Activated naive CD4-positive, alpha-beta T cell (primary cell): ENCODE results near the gene LRRC74B.
A peak's percentile ranks its signal among the peaks of the same experiment; 100 is the strongest.

Experiments
- DNase-seq, 4 experiments: peaks; one replicate each; lab custom pipeline; 2025; lab: John Stamatoyannopoulos, UW

LRRC74B gene

DNA sequence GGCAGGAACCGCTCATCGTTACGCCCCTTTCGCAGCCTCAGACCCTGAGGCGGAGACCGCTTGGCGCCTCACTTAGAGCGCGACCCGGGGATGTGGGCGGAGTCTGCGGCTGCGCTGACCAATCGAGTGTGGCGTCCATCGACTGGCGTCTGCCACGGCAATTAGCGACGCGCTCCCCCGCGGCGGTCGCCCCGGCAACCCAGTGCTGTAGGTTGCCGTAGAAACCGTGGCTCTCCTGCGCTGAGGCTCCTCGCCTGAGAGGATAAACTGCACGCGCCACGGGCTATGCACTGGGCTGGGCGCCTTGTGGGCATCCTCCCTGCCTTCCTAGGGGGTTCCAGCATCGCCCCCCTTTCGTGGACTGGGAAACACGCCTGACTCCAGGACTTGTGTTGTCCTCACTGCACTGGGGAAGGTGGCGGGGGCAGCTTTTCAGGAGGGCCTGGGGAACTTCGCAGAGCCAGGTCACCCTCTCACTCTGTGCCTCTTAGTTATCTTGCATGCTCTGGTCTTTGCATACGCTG is 31.5 kb upstream of the LRRC74B start:
- DNase-seq: peak; percentile 38 to 76 (median 58)

DNA sequence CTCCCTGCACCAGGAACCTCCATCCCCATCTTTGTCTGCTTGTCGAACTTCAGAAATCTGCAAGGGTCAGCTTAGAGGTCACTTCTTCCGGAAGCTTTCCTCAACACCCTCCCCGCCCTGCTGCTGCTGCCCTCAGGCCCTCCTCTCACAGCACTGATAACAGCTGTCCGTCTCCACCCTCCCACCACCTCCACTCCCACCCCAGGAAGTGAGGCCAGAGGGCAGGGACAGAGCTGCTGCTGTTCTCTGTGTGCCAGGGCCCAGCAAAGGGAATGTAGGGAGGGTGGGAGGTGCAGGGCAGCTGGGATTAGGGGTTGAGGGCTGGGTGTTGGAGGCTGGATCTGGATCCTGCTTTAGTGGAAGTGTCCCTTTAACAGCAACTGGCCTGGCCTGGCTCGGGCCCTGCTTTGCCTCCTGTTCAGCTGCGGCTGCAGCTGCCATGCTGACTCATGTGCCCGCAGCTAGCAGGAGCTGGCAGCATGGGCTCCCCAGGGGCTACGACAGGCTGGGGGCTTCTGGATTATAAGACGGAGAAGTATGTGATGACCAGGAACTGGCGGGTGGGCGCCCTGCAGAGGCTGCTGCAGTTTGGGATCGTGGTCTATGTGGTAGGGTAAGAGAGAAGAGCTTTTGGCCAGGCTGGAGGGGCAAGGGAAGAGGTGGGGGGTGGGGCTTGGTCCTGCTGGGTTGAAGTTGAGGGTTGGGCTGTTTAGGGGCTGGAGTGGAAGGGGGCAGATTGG is 30.9 kb upstream of the LRRC74B start, which contains the start of gene P2RX6:
TSS of gene P2RX6 (plus strand) at position 440 of the 740 bp plus-strand sequence. CDS start at position 450, 10 bp downstream.
- no peak for DNase-seq

DNA sequence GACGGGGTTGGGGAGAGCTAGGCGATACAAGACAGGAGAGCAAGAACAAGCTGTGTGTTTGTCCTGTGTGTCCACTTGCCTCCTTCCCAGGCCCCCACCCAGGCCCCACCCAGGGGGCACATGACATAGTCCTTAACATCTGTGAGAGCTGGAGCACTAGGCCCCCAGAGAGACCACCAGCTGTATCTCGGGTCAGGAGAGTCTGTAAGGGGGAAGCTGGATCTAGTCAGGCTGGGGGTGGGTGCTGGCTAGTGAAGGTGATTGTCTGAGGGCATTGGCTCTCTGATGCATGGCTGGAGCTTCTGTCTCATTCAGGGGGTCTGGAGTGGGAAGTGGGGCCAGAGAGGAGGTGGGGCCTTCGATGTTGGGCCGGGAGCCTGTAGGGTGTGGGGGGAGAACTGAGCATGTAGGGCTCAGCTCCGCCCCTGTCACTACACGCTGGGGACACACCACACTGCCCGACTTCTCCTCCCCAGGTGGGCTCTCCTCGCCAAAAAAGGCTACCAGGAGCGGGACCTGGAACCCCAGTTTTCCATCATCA is 30.2 kb upstream of the LRRC74B start:
- DNase-seq: no peak

DNA sequence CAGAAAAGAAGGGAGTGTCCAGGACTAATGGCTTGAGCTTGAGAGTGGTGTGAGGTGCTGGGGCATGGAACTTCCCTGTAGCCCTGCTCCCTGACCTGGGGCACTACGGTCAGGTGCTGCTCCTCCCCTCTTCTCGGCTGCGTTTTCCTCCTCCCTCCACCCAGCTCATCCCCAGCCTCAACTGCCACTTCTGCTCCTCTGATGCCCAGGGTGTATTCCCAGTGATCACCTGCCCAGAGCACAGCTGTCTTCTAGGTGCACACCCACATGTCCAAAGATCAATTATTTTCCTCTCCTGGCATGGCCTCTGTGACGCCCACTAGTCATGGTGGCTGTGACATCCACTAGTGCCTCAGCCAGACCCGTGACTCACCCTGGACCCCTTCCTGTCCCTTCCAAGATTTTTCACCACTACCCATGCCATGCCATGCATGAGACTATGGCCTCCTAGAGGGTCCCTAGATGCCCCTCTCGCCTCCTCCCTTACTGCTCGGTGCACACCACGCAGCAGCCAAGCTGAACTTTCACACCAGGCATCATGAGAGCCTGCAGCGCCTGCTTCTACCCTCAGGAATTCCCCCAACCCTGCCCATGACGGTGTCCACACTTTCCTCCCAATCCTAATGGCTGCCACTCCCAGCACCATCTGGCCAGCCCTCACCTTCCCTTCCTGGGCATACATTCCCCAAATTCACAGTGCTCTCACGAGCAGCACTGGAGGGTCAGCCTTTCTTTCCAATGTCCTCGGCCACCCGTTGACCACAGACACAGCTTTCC is 28.9 kb upstream of the LRRC74B start:
- DNase-seq: no peak

DNA sequence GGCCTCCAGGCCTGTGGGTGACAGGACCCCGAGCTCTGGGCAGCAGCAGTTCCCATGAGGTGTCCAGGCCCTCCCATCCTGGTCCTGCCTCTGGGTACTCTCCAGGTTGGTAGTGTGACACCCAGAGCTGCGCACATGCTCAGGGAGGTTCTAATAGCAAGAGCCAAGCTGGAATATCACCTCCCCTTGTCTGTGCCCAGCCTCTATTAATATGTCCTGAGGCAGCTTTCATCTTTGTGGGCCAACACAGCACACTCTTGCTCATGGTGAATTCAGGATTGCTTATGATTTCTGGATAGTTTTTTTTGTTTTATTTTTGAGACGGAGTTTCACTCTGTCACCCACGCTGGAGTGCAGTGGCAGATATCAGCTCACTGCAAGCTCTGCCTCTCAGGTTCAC is 27.4 kb upstream of the LRRC74B start:
- no peak for DNase-seq

DNA sequence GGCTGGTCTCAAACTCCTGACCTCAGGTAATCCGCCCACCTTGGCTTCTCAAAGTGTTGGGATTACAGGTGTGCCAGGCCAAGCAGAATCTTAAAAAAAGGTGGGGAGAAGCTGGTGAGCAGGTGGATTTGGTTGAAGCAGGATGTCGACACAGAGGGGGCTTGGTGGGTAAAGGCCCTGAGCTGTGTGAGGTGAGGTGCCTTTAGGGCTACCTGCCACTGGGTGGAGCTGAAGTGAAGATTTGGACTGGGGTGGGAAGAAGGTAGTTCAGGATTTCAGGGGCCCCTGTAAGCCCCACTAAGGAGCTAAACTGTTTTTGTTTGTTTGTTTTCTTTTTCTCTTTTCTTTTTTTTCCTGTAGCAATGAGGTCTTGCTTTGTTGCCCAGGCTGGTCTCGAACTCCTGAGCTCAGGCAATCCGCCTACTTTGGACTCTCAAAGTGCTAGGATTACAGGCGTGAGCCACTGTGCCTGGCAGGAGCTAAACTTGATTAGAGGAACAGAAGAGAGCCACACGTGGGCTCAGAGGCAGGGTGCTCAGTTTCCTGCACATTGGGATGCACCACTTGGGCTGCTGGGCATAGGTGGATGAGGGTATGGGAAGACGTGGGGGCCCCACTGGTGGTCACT is 24.8 kb upstream of the LRRC74B start:
- no peak for DNase-seq

DNA sequence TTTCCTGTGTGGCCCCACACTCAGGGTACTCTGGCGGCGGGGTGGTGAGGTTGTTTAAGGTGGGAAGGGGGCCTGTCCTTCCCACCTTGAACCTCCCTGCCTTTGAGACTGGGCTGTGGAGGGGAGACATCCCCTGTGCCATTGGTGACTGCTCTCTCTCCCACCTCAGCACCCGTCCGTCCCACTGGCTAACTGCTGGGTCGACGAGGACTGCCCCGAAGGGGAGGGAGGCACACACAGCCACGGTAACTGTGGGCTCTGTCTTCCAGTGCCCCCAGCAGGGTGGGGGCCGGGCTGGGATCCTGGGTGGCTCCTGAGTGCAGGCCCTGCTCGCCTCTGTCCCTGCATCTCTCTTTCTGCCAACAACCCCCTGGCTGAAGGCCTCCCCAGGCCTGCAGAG is 23.2 kb upstream of the LRRC74B start:
- no peak for DNase-seq

DNA sequence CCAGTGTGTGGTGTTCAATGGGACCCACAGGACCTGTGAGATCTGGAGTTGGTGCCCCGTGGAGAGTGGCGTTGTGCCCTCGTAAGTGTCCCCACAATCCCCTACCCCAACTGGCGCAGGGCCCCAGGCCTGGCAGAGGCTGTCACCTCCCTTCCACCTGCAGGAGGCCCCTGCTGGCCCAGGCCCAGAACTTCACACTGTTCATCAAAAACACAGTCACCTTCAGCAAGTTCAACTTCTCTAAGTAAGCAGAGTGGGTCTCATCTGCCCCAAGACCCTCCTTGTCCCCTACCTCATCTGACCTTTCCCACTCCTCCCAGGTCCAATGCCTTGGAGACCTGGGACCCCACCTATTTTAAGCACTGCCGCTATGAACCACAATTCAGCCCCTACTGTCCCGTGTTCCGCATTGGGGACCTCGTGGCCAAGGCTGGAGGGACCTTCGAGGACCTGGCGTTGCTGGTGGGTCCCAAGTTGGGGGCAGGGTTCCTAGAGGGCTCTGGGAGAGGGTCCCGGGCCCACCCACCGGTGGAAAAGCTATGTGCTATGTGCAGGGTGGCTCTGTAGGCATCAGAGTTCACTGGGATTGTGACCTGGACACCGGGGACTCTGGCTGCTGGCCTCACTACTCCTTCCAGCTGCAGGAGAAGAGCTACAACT is 22.7 kb upstream of the LRRC74B start:
- DNase-seq: no peak

DNA sequence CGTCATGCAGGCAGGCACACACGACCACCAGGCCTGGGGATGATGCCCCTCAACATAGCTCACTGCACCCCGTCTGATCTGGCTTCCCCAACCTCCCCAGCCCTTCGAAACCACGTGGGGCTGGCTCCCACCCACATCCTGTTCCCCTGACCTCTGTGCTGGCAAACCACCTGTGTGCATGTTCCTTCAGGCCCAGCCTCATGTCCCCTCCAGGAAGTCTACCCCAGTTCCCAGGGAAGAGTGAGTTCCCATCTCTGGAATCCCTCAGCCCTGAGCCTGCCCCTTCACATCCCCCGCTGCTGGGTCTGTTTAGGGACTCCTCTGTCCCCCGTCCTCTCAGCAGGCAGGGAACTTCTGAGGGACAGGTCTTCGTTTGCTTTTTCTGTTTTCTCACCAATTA is 20.5 kb upstream of the LRRC74B start:
- DNase-seq: peak in 1 of 4 experiments; percentile 6

DNA sequence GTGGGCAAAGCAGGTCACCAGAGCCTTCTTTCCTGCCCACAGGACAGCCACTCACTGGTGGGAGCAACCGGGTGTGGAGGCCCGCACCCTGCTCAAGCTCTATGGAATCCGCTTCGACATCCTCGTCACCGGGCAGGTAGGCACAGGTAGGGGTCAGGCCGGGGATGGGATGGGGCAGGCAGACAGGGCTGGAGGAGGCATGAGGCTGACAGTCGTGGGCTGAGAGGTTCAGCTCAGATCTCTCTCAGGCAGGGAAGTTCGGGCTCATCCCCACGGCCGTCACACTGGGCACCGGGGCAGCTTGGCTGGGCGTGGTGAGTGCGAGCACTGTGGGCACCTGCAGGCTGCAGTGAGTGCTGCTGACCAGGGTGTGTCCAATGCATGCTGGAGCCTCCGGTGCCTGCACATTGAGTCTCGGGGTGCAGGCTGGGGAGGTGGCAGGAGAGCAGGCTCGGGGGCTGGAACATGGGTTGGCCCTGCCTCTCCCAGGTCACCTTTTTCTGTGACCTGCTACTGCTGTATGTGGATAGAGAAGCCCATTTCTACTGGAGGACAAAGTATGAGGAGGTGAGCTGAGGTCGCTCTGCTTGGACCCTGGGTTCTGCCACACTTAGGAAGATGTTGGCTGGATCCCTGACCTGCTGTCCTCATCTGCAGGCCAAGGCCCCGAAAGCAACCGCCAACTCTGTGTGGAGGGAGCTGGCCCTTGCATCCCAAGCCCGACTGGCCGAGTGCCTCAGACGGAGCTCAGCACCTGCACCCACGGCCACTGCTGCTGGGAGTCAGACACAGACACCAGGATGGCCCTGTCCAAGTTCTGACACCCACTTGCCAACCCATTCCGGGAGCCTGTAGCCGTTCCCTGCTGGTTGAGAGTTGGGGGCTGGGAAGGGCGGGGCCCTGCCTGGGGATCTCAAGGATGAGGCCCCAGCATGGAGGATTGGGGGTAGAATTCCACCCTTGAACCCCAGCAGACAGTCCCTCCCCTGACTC is 19.7 kb upstream of the LRRC74B start:
- DNase-seq: no peak

DNA sequence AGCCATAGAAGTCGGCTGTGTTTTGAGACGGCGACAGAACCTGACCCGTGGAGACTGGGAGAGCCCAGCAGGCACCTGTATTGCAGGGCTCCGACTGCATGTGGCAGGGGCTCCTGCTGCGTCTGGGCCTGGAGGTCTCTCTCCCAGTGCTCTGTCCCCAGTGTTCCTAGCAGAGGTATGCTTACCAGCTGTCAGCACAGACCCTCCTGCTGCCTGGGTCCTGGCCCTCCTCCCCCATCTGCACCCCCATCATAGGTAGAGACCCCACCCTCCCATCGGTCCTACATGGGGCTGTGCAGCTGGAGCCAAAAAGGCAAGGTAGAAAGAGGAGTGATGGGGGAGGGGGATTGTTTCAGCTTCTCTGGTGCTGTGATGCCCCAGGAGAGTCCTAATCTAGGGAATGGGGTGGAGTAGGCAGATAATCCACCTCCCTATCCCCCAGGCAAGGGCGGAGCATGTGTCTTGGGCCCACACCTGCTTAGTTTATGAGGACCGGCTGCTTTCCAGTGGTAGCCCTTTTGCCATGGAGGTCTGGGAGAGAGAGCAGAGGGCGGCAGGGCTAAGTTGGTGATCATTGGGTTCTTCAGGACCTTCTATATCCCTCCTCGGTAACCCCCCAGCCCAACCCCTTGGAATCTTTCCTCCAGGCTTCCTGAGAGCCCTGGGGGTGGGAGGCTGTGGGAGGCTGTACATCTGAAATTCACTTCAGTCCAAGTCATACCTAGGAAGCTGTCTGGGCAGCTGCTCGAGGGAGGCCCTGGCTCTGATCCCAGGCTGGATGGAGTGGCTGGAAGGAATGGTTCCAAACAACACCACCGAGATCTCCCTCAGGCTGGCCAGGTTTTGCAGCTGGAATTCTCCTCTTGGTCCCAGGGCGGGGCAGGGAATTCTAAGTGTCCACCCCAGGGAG is 18.7 kb upstream of the LRRC74B start:
- DNase-seq: no peak

DNA sequence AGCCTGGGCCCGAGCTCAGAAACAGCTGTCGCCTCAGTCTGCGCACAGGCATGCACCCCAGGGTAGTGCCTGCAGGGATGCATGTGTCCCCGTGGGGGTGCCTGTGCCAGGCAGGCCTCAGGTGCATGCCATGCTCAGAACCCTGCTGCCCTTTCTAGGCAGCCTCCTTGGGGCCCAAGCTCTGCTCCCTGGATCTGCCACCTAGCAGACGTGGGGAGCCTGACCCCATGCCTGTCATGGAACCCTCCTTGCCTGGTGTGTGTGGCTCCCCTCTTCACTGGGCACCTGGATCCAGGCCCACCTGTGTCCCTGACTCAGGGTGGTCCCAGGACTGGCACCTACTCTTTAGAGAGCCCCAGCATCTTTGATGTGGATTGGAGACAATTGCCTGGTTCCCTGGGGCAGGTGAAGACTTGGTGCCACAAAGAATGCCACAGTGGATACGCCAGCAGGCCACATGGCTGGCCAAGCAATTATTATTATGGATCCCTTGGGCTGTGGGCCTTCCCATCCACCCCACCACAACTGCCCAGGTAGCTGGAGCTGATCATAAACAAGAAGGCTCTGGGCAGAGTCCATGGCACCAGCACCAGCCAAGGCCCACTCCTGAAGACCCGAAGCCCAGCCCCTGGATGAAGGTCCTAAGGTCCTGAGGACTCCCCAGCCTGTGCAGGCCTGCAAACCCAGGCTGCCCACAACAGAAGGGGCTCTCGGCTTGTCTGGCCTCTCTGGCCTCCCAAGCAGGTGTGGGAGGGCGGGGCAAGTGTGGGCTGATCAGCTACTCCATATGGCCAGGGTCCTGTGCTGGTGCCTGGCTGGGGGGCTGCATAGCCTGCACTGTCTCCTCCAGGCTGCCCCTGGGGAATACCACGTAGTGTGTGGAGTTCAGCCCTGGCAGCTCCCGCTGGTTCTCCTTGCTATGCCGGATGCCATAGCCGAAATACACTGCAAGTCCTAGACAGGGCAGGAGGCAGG is 17.2 kb upstream of the LRRC74B start:
- no peak for DNase-seq

DNA sequence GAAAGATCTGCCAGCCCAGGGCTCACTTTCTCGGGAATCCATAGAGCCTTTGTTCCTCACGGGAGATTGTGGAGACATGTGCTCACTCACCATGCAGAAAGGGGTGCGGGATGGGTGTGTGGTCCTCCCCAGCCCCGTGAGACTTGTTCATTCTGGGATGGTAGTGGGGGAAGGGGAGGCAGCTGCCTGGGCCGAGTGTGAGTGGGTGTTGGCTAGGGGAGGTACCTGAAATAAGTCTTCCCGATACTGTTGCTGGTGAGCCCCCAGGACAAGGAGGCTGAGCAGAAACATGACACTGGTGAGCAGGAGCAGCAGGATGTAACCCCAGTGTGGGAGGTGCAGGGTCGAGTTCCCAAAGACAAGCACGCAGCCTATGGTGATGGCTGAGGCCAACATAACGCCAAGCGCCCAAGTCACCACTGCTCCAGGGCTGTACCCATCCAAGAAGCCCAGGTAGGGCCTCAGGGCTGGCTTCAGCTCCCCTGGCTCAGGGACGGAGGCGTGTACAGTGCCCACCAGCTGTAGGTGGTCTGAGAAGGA is 16.2 kb upstream of the LRRC74B start:
- no peak for DNase-seq

DNA sequence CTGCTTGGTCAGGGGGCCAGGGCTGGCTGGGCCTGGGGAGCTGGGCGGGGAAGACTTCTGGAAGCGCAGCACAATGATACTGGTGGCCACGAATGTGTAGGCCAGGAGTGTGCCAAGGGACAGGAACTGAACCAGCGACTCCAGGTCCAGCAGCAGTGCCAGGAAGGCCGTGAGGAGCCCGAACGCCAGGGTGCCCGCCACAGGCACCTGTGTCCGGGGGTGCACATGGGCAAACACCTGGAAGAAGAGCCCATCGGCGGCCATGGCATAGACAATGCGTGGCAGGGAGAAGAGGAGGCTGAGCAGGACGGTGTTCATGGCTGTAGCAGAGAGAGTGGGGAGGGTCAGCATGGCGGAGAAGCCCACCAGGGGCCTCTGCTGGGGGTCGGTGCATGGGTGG is 15.7 kb upstream of the LRRC74B start:
- DNase-seq: no peak

DNA sequence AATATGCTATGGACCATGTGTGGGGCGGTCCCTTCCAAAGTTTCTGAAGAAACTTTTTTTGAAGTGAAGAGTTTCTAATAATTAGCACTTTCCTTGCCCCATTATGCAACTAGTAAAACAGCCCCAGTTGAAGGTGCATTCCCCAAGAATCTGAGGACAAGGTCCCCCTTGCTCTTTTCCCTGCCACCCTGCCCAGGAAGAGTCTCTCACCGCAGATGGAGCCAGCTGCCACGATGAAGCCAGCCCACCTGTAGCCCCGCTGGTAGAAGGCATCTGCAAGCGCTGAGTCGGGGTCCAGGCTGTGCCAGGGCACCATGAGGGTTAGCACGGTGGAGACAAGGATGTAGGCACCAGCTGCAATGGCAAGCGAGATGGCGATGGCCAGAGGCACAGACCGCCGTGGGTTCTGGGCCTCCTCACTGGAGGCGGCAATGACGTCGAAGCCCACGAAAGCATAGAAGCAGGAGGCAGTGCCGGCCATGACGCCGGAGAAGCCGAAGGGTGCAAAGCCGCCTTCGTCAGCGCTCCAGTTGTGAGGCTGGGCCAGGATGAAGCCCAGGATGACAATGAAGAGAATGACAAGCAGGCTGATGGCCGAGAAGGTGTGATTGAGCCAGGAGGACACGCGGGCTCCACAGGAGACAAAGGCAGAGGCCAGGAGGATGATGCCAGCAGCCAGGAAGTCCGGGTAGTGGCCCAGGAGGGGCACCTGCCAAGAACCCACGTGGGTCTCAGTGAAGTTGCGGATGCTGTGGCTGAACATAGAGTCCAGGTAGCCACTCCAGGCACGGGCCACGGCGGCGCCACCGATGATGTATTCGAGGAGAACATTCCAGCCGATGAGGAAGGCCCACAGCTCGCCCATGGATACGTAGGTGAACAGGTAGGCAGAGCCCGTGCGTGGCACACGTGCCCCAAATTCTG is 14.9 kb upstream of the LRRC74B start:
- DNase-seq: no peak

DNA sequence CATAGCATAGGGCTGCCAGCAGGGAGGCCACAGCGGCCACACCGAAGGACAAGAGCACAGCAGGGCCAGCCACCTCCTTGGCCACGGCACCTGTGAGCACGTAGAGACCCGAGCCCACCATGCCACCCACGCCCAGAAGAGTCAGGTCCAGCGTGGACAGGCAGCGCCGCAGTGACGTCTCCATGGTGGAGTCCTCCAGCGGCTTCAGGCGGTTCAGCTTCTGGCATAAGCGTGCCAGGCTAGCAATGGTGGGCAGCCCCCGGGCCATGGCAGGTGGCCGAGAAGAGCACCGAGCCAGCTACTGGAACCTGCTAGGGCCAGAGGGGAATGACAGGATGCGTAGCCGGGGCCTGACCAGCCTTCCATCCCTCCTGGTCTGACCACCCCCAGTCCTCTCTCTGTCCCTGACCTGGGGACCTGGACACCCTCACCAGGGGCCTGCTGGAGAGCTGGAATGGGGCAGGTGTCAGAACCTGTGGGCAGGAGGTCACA is 14.2 kb upstream of the LRRC74B start:
- DNase-seq: no peak
